GM13977 (cell line): Measurements from ENCODE around the gene DHRS12.

Source experiments
- DNase-seq: peaks from one replicate; pipeline ENCODE4 v3.0.0; 2012; ENCODE audit warnings: low spot score
- in situ Hi-C: fragments of 300-500 bp; cut with MboI; formaldehyde crosslinking; loops from one replicate; pipeline ENCODE4 v1.12.0; 2022; ENCODE audit warnings: low sequenced_read_pairs, low pct_unique_long_range_greater_than_20kb, mixed read lengths, inconsistent platforms; ENCODE audit not compliant: unreplicated experiment
- TF ChIP-seq, protein P1 (sequence below): IDR thresholded peaks from 2 replicates; pipeline ENCODE4 v1.5.1; 2012; ENCODE audit warnings: mild to moderate bottlenecking, control low read depth; ENCODE audit not compliant: insufficient read depth; ENCODE audit errors: extremely low read depth, missing control alignments

DHRS12 gene

DNA sequence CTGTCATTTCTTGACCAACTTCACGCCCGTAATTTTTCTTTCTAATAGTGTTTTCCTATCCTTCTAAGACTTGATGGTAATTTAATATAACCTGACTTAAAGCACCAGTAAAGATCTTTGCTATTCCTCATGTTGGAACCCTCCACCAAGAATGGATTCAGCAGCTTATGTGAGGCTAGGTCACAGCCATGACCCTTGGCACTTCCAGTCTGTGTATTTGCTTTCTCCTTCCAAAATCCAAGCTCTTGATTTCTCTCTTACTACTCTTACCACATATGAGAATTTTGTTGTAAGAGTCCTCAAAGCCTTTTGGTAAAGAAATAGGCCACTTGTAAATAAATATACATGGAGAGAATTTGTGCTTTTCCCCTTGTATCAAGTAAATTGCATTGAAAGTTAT is 61.4 kb downstream of the DHRS12 start:
- no peak for DNase-seq
- TF ChIP-seq, protein P1, sequence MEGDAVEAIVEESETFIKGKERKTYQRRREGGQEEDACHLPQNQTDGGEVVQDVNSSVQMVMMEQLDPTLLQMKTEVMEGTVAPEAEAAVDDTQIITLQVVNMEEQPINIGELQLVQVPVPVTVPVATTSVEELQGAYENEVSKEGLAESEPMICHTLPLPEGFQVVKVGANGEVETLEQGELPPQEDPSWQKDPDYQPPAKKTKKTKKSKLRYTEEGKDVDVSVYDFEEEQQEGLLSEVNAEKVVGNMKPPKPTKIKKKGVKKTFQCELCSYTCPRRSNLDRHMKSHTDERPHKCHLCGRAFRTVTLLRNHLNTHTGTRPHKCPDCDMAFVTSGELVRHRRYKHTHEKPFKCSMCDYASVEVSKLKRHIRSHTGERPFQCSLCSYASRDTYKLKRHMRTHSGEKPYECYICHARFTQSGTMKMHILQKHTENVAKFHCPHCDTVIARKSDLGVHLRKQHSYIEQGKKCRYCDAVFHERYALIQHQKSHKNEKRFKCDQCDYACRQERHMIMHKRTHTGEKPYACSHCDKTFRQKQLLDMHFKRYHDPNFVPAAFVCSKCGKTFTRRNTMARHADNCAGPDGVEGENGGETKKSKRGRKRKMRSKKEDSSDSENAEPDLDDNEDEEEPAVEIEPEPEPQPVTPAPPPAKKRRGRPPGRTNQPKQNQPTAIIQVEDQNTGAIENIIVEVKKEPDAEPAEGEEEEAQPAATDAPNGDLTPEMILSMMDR, result no peak
- in situ Hi-C loops, result no loop called here

GRCh38 chr13:51742031-51742430 is 61.9 kb downstream of the DHRS12 start:
- in situ Hi-C loops, result no loop called here
- DNase-seq, result no peak
- TF ChIP-seq, protein P1, result no peak

GRCh38 chr13:51740698-51741097 is 63.3 kb downstream of the DHRS12 start:
- TF ChIP-seq, protein P1, result no peak
- in situ Hi-C loops, result no loop called here

GRCh38 chr13:51739027-51739764 is 64.8 kb downstream of the DHRS12 start:
- in situ Hi-C loops, result no loop called here
- no peak for DNase-seq
- TF ChIP-seq, protein P1, result no peak

More at GRCh38 chr13:51740698-51741097, 63.3 kb downstream of the DHRS12 start:
- DNase-seq, result no peak

- peak; percentile 16 for DNase-seq
- in situ Hi-C loops, result no loop called here
- TF ChIP-seq, protein P1, result no peak
These were observed 65.6 kb downstream of the DHRS12 start for GRCh38 chr13:51738226-51738905.

- TF ChIP-seq, protein P1, result no peak
- DNase-seq, result no peak
- in situ Hi-C loops, result no loop called here
These were observed 66.4 kb downstream of the DHRS12 start for GRCh38 chr13:51737609-51738008.
